Liver (tissue), 9 donors: ENCODE data around the gene OR5B3. TPM values are rescaled to one million over a fixed set of nuclear protein-coding genes. Genes with fewer than 3 reads are reported as not detected.

Source experiments
- DNase-seq: peaks from one replicate; pipeline ENCODE4 v3.0.0-alpha.2; 2017; ENCODE audit warnings: low spot score
- H3K27ac ChIP-seq, 2 donors: one replicate each; pipeline ENCODE4 v1.7.0; 2013; ENCODE audit warnings: inconsistent platforms in 2 of 2, low read length in 2 of 2, control low read depth in 1 of 2, low read depth in 1 of 2, mild to moderate bottlenecking in 1 of 2
- H3K27me3 ChIP-seq, 4 donors: one replicate each; pipeline versions ENCODE4 v1.6.1 to v1.7.0; 2013; ENCODE audit warnings: low read length in 3 of 4, inconsistent platforms in 1 of 4, mild to moderate bottlenecking in 1 of 4, moderate library complexity in 1 of 4; ENCODE audit not compliant: control insufficient read depth in 4 of 4, insufficient read depth in 4 of 4
- H3K36me3 ChIP-seq, 4 donors: one replicate each; pipeline versions ENCODE4 v1.6.1 to v1.7.0; 2013; ENCODE audit warnings: low read length in 3 of 4, mild to moderate bottlenecking in 3 of 4, low read depth in 1 of 4, moderate library complexity in 1 of 4; ENCODE audit not compliant: control insufficient read depth in 4 of 4, insufficient read depth in 3 of 4
- H3K4me1 ChIP-seq, 4 donors: one replicate each; pipeline versions ENCODE4 v1.6.1 to v1.7.0; 2013; ENCODE audit warnings: low read length in 3 of 4, mild to moderate bottlenecking in 3 of 4, moderate library complexity in 1 of 4; ENCODE audit not compliant: control insufficient read depth in 4 of 4, insufficient read depth in 4 of 4
- H3K4me3 ChIP-seq, 3 donors: one replicate each; pipeline versions ENCODE4 v1.6.1 to v1.7.0; 2013; ENCODE audit warnings: low read length in 3 of 3, control low read depth in 1 of 3, low read depth in 1 of 3, mild to moderate bottlenecking in 1 of 3
- H3K9ac ChIP-seq, 2 donors: one replicate each; pipeline ENCODE4 v1.7.0; 2013; ENCODE audit warnings: low read length in 2 of 2, mild to moderate bottlenecking in 2 of 2, moderate library complexity in 2 of 2, control low read depth in 1 of 2, low read depth in 1 of 2
- H3K9me3 ChIP-seq, 4 donors: one replicate each; pipeline versions ENCODE4 v1.6.1 to v1.7.0; 2013; ENCODE audit warnings: low read length in 3 of 4; ENCODE audit not compliant: control insufficient read depth in 4 of 4
- ATF3 ChIP-seq: IDR thresholded peaks from 2 replicates; pipeline ENCODE4 v1.6.1; 2016; ENCODE audit warnings: antibody characterized with exemption
- CTCF ChIP-seq: fragments of 150-350 bp; IDR thresholded peaks from 2 replicates; pipeline ENCODE4 v1.5.1; 2017; ENCODE audit warnings: improper control_type of control experiment, low read depth, low read length; ENCODE audit not compliant: missing input control
- EGR1 ChIP-seq, 2 donors: IDR thresholded peaks; 2 replicates each; pipeline ENCODE4 v1.6.1; 2016 to 2018; ENCODE audit warnings: antibody characterized with exemption in 2 of 2, low read depth in 2 of 2
- FOXA1 ChIP-seq: IDR thresholded peaks from 2 replicates; pipeline ENCODE4 v1.6.1; 2016; ENCODE audit warnings: antibody characterized with exemption
- FOXA2 ChIP-seq: IDR thresholded peaks from 2 replicates; pipeline ENCODE4 v1.6.1; 2016; ENCODE audit warnings: antibody characterized with exemption
- GABPA ChIP-seq, 2 donors: IDR thresholded peaks in 1 of 2; conservative IDR thresholded peaks in 1 of 2; 2 replicates each; pipeline ENCODE4 v1.6.1; 2016; ENCODE audit warnings: antibody characterized with exemption in 2 of 2, mild to moderate bottlenecking in 1 of 2, moderate library complexity in 1 of 2
- HNF4A ChIP-seq, 2 donors: conservative IDR thresholded peaks; 2 replicates each; pipeline ENCODE4 v1.6.1; 2016; ENCODE audit warnings: antibody characterized with exemption in 2 of 2, mild to moderate bottlenecking in 2 of 2
- HNF4G ChIP-seq: IDR thresholded peaks from 2 replicates; pipeline ENCODE4 v1.6.1; 2016; ENCODE audit warnings: antibody characterized with exemption
- JUND ChIP-seq, 2 donors: IDR thresholded peaks; 2 replicates each; pipeline ENCODE4 v1.6.1; 2016; ENCODE audit warnings: antibody characterized with exemption in 2 of 2
- MAX ChIP-seq: IDR thresholded peaks from 2 replicates; pipeline ENCODE4 v1.6.1; 2016; ENCODE audit warnings: antibody characterized with exemption
- NR2F2 ChIP-seq: IDR thresholded peaks from 2 replicates; pipeline ENCODE4 v1.6.1; 2016; ENCODE audit warnings: antibody characterized with exemption
- RAD21 ChIP-seq, 2 donors: IDR thresholded peaks; 2 replicates each; pipeline ENCODE4 v1.6.1; 2016; ENCODE audit warnings: antibody characterized with exemption in 2 of 2, mild to moderate bottlenecking in 2 of 2
- RXRA ChIP-seq, 2 donors: IDR thresholded peaks; 2 replicates each; pipeline ENCODE4 v1.6.1; 2017 to 2018; ENCODE audit warnings: antibody characterized with exemption in 2 of 2, mild to moderate bottlenecking in 1 of 2
- SP1 ChIP-seq: IDR thresholded peaks from 2 replicates; pipeline ENCODE4 v1.6.1; 2018; ENCODE audit warnings: antibody characterized with exemption, mild to moderate bottlenecking
- TAF1 ChIP-seq: conservative IDR thresholded peaks from 2 replicates; pipeline ENCODE4 v1.6.1; 2016; ENCODE audit warnings: antibody characterized with exemption, mild to moderate bottlenecking
- YY1 ChIP-seq: IDR thresholded peaks from 2 replicates; pipeline ENCODE4 v1.6.1; 2016; ENCODE audit warnings: antibody characterized with exemption, mild to moderate bottlenecking
- ZBTB33 ChIP-seq: IDR thresholded peaks from 2 replicates; pipeline ENCODE4 v1.6.1; 2016; ENCODE audit warnings: antibody characterized with exemption
- WGBS: extraction: QIAGEN DNeasy Blood & Tissue Kit; methylation state at CpG from one replicate; pipeline ENCODE4 v1.1.7; 2013; 5-methylcytosine and 5-hydroxymethylcytosine counted together
- polyA plus RNA-seq, 2 donors: library from polyadenylated mRNA; stranded (reverse) in 1 of 2; unstranded in 1 of 2; fragments of 200-250 nt in 1 of 2; fragments of >200 nt in 1 of 2; fragmentation: Nextera tagmentation in 1 of 2; extraction: Ambion mirVana in 1 of 2; gene quantifications; one replicate each; pipeline versions ENCODE4 v1.2.1 to v1.2.3, GENCODE V29; 2013 to 2015
- total RNA-seq, 2 donors: library from RNA; depleted of rRNA; stranded (reverse); fragments of >200 nt; gene quantifications; one replicate each; pipeline ENCODE4 v1.2.3, GENCODE V29; 2014
- TF ChIP-seq, protein P1 (sequence below): IDR thresholded peaks from 2 replicates; pipeline ENCODE4 v1.6.1; 2016; ENCODE audit warnings: antibody characterized with exemption, mild to moderate bottlenecking
- donor health status: healthy.
- donor health status: healthy.
- donor health status: healthy.
- donor health status: healthy.
- donor health status: healthy.

OR5B3 gene
- total and polyA plus RNA-seq, 4 donors: not detected

- no peak for TF ChIP-seq ZBTB33
- no peak for TF ChIP-seq HNF4A (conservative IDR thresholded peaks at IDR 0.05)
- TF ChIP-seq EGR1 (IDR thresholded peaks at IDR 0.05; ENCODE audit: low read depth in 2 of 2): no peak
- TF ChIP-seq SP1: no peak
- TF ChIP-seq RXRA (IDR thresholded peaks at IDR 0.05): no peak
Observed at GRCh38 chr11:58444300-58444699, 37.6 kb upstream of the OR5B3 start (continued).

- no peak within 1 kb of the TSS for H3K27ac ChIP-seq
- peaks cover 8 to 10% (median 9%) of the 10 kb centered on the region in 4 donors for H3K9me3 ChIP-seq
- no peak within 1 kb of the TSS for H3K9ac ChIP-seq
- no peaks in the 10 kb centered on the region for H3K4me1 ChIP-seq
- DNase-seq: no peak
- H3K36me3 ChIP-seq: no peaks in the 10 kb centered on the region
- no peaks in the 10 kb centered on the region for H3K27me3 ChIP-seq
- TF ChIP-seq SP1 (no peak), GABPA (IDR thresholded peaks at IDR 0.05 in 1 of 2, conservative IDR thresholded peaks at IDR 0.05 in 1 of 2) (no peak), ATF3 (no peak), NR2F2 (no peak), HNF4A (conservative IDR thresholded peaks at IDR 0.05) (no peak), YY1 (no peak), EGR1 (IDR thresholded peaks at IDR 0.05; ENCODE audit: low read depth in 2 of 2) (no peak), FOXA1 (no peak), TAF1 (no peak), ZBTB33 (no peak), FOXA2 (no peak), RAD21 (IDR thresholded peaks at IDR 0.05) (no peak), HNF4G (no peak), CTCF (no peak), JUND (IDR thresholded peaks at IDR 0.05) (no peak), MAX (no peak), RXRA (IDR thresholded peaks at IDR 0.05) (no peak)
- TF ChIP-seq, protein P1, sequence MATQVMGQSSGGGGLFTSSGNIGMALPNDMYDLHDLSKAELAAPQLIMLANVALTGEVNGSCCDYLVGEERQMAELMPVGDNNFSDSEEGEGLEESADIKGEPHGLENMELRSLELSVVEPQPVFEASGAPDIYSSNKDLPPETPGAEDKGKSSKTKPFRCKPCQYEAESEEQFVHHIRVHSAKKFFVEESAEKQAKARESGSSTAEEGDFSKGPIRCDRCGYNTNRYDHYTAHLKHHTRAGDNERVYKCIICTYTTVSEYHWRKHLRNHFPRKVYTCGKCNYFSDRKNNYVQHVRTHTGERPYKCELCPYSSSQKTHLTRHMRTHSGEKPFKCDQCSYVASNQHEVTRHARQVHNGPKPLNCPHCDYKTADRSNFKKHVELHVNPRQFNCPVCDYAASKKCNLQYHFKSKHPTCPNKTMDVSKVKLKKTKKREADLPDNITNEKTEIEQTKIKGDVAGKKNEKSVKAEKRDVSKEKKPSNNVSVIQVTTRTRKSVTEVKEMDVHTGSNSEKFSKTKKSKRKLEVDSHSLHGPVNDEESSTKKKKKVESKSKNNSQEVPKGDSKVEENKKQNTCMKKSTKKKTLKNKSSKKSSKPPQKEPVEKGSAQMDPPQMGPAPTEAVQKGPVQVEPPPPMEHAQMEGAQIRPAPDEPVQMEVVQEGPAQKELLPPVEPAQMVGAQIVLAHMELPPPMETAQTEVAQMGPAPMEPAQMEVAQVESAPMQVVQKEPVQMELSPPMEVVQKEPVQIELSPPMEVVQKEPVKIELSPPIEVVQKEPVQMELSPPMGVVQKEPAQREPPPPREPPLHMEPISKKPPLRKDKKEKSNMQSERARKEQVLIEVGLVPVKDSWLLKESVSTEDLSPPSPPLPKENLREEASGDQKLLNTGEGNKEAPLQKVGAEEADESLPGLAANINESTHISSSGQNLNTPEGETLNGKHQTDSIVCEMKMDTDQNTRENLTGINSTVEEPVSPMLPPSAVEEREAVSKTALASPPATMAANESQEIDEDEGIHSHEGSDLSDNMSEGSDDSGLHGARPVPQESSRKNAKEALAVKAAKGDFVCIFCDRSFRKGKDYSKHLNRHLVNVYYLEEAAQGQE: no peak
- WGBS: 71% methylated on average over 1 of the region's 1 CpG
- no peak within 1 kb of the TSS for H3K4me3 ChIP-seq
Observed at GRCh38 chr11:58442136-58442535, 35.5 kb upstream of the OR5B3 start, which contains the start of gene OR5B12. Gene OR5B12, minus strand, starts transcription at chr11:58442236. Its CDS starts 2,085 bp downstream, at chr11:58440151.
